Measurements from ENCODE around the gene EML4. TPM values are rescaled to one million over a fixed set of nuclear protein-coding genes. Genes with fewer than 3 reads are reported as not detected.
A peak's percentile ranks its signal among the peaks of the same experiment; 100 is the strongest.

The EML4 gene
- polyA plus RNA-seq, 1 donor (not counting 4 experiments of a cell fraction or from before 2014, with no cell fraction given), result 36.4 TPM

DNA sequence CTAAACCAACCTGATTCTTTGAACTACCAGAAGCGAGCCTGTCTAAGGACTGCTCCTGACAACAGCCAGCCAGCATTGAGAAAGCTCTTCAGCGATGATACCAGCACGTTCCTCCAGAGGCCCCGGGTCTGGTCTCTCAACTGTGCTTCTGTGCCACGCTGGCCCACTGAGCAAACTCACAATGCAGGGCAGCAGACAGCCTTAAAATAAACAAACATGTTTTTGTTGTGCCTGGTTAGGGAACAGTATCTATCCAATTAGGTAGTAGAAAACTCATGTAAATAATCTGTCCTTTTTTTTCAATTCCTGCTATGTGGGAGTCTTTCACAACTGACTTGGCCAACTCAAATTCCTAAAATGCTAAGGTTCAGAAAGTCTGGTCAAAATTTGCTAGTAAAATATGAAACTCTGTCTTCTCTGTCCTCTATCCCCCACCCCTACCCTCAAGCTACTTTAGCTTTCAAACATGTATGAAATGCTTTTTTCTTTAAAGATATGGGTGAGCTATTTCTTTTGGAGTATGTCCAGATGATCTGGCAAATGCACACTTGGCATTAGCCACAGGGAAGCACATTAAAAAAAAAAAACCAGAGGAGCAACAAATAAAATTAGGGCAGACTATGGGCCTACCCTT, 21.4 kb upstream of the EML4 start:
- Histone ChIP-seq H3K4me2 (ENCODE audit: control insufficient read depth, extremely low read depth, insufficient read depth, low read depth, low read length) (no peak overlapping the region), H2AFZ (ENCODE audit: control insufficient read depth, low read length) (peak overlapping the region; percentile 37)
- FAIRE-seq, result no peak

GRCh38 chr2:42150159-42150558, 19.0 kb upstream of the EML4 start:
- Histone ChIP-seq H2AFZ (ENCODE audit: control insufficient read depth, low read length) (no peak overlapping the region), H3K4me1 (ENCODE audit: control insufficient read depth, extremely low read depth, insufficient read depth, low read length) (no peaks in the 10 kb centered on the region), H3K27me3 (ENCODE audit: control insufficient read depth, extremely low read depth, insufficient read depth, low read length) (no peaks in the 10 kb centered on the region), H4K20me1 (ENCODE audit: control insufficient read depth, extremely low read depth, insufficient read depth, low read length) (no peaks in the 10 kb centered on the region), H3K9ac (ENCODE audit: control insufficient read depth, extremely low read depth, insufficient read depth, low read length) (no peak overlapping the region), H3K79me2 (ENCODE audit: control insufficient read depth, insufficient read depth, low read length) (no peaks in the 10 kb centered on the region), H3K27ac (ENCODE audit: control insufficient read depth, insufficient read depth, low read length) (no peak overlapping the region), H3K36me3 (ENCODE audit: control insufficient read depth in 2 of 2, extremely low read depth in 1 of 2, insufficient read depth in 2 of 2, low read length in 2 of 2) (no peaks in the 10 kb centered on the region), H3K4me3 (ENCODE audit: control insufficient read depth in 2 of 3, extremely low read depth in 1 of 3, insufficient read depth in 2 of 3, low read depth in 1 of 3, low read length in 3 of 3) (no peak overlapping the region), H3K4me2 (ENCODE audit: control insufficient read depth, extremely low read depth, insufficient read depth, low read depth, low read length) (no peak overlapping the region), H3K9me3 (ENCODE audit: control insufficient read depth, low read depth, low read length) (no peaks in the 10 kb centered on the region), H3K9me1 (ENCODE audit: control insufficient read depth, extremely low read depth, insufficient read depth, low read length) (no peaks in the 10 kb centered on the region)
- FAIRE-seq (no peak), DNase-seq (ENCODE audit: low read depth, low spot score) (no peak)
- dilution Hi-C loops (cut with MboI; ENCODE audit: extremely low pct_ligation_motif_present, low sequenced_read_pairs), result no loop called here
- TF ChIP-seq CTCF (optimal IDR thresholded peaks at IDR 0.05 in 1 of 3, IDR thresholded peaks at IDR 0.05 in 1 of 3, conservative IDR thresholded peaks at IDR 0.05 in 1 of 3; ENCODE audit: extremely low read depth in 1 of 3, insufficient read depth in 2 of 3, low read length in 3 of 3) (no peak), EZH2 (IDR thresholded peaks at IDR 0.05; ENCODE audit: low read length) (no peak)

More for the DNA sequence above, 21.4 kb upstream of the EML4 start:
- Histone ChIP-seq H3K79me2 (ENCODE audit: control insufficient read depth, insufficient read depth, low read length) (no peaks in the 10 kb centered on the region), H4K20me1 (ENCODE audit: control insufficient read depth, extremely low read depth, insufficient read depth, low read length) (no peaks in the 10 kb centered on the region), H3K4me1 (ENCODE audit: control insufficient read depth, extremely low read depth, insufficient read depth, low read length) (peaks cover 1% of the 10 kb centered on the region), H3K9me1 (ENCODE audit: control insufficient read depth, extremely low read depth, insufficient read depth, low read length) (no peaks in the 10 kb centered on the region), H3K27me3 (ENCODE audit: control insufficient read depth, extremely low read depth, insufficient read depth, low read length) (no peaks in the 10 kb centered on the region), H3K9me3 (ENCODE audit: control insufficient read depth, low read depth, low read length) (no peaks in the 10 kb centered on the region), H3K36me3 (ENCODE audit: control insufficient read depth in 2 of 2, extremely low read depth in 1 of 2, insufficient read depth in 2 of 2, low read length in 2 of 2) (no peaks in the 10 kb centered on the region), H3K4me3 (ENCODE audit: control insufficient read depth in 2 of 3, extremely low read depth in 1 of 3, insufficient read depth in 2 of 3, low read depth in 1 of 3, low read length in 3 of 3) (no peak overlapping the region), H3K9ac (ENCODE audit: control insufficient read depth, extremely low read depth, insufficient read depth, low read length) (no peak overlapping the region), H3K27ac (ENCODE audit: control insufficient read depth, insufficient read depth, low read length) (no peak overlapping the region)
- TF ChIP-seq CTCF (optimal IDR thresholded peaks at IDR 0.05 in 1 of 3, IDR thresholded peaks at IDR 0.05 in 1 of 3, conservative IDR thresholded peaks at IDR 0.05 in 1 of 3; ENCODE audit: extremely low read depth in 1 of 3, insufficient read depth in 2 of 3, low read length in 3 of 3), result no peak
- no peak for TF ChIP-seq EZH2 (IDR thresholded peaks at IDR 0.05; ENCODE audit: low read length)
- dilution Hi-C loops (cut with MboI; ENCODE audit: extremely low pct_ligation_motif_present, low sequenced_read_pairs), result no loop called here
- no peak for DNase-seq (ENCODE audit: low read depth, low spot score)

Data from keratinocyte (primary cell).